ENCODE data around the gene FAF2. TPM values are rescaled to one million over a fixed set of nuclear protein-coding genes. Genes with fewer than 3 reads are reported as not detected.

Gene FAF2
- total and polyA plus RNA-seq, 10 of the 15 experiments (the other 5 are each of a cell fraction or from before 2014, with no cell fraction given), result 19.0 to 45.1 (median 35.6) TPM

- Histone ChIP-seq H3K9ac (ENCODE audit: control insufficient read depth, insufficient read depth, low read length) (no peak overlapping the region), H3K27ac (ENCODE audit: control insufficient read depth, insufficient read depth) (no peak overlapping the region), H3K27me3 (replicated peaks in 1 of 2; ENCODE audit: control insufficient read depth in 2 of 2, insufficient read depth in 2 of 2, low read length in 1 of 2) (no peaks in the 10 kb centered on the region), H3K4me1 (ENCODE audit: control insufficient read depth, insufficient read depth, low read length) (no peaks in the 10 kb centered on the region), H4K20me1 (ENCODE audit: control insufficient read depth, insufficient read depth) (no peaks in the 10 kb centered on the region), H3K79me2 (ENCODE audit: control insufficient read depth, insufficient read depth, low read length) (peaks cover 13% of the 10 kb centered on the region), H3K4me2 (ENCODE audit: control insufficient read depth, insufficient read depth) (no peak overlapping the region), H3K36me3 (ENCODE audit: control insufficient read depth in 2 of 2, insufficient read depth in 2 of 2, low read length in 1 of 2) (no peaks in the 10 kb centered on the region; a peak in 1 of 4 replicates), H3K9me3 (replicated peaks; ENCODE audit: control insufficient read depth, insufficient read depth, low read length) (no peaks in the 10 kb centered on the region), H2AFZ (ENCODE audit: control insufficient read depth, low read depth, low read length) (no peak overlapping the region), H3K4me3 (no peak overlapping the region)
- CTCF ChIA-PET, result interaction anchor here (2.5 kb wide), 1 partner anchor 15 kb away, joined by 8 read pairs; the partner anchor contains the start of gene FAF2
- FAIRE-seq (no peak), ATAC-seq (no peak), DNase-seq (ENCODE audit: low read depth, low spot score) (no peak)
- POLR2A ChIA-PET, result interaction anchor here (0.6 kb wide), 2 partner anchors 26 to 947 kb away, joined by 4 read pairs; no protein-coding TSS in a partner anchor
- WGBS (ENCODE audit: insufficient coverage, insufficient replicate concordance, low lambda C conversion rate, missing lambda C conversion rate), result 94% methylated on average over 7 of the region's 7 CpGs
- TF ChIP-seq NFXL1 (IDR thresholded peaks at IDR 0.05; ENCODE audit: borderline replicate concordance) (no peak), RAD51 (IDR thresholded peaks at IDR 0.05) (no peak), MLLT1 (IDR thresholded peaks at IDR 0.05) (no peak), IKZF2 (IDR thresholded peaks at IDR 0.05) (no peak), JUND (IDR thresholded peaks at IDR 0.05; ENCODE audit: low read depth, low read length) (no peak), LARP7 (IDR thresholded peaks at IDR 0.05) (no peak), ATF7 (IDR thresholded peaks at IDR 0.05; ENCODE audit: low read depth) (no peak), POU2F2 (IDR thresholded peaks at IDR 0.05; ENCODE audit: borderline replicate concordance, low read depth, low read length) (no peak), NBN (IDR thresholded peaks at IDR 0.05) (no peak), FOS (IDR thresholded peaks at IDR 0.05; ENCODE audit: borderline replicate concordance, extremely low read depth, insufficient read length) (no peak), POLR2A (IDR thresholded peaks at IDR 0.05; ENCODE audit: low read depth, low read length) (no peak)
- TF ChIP-seq, protein P1, sequence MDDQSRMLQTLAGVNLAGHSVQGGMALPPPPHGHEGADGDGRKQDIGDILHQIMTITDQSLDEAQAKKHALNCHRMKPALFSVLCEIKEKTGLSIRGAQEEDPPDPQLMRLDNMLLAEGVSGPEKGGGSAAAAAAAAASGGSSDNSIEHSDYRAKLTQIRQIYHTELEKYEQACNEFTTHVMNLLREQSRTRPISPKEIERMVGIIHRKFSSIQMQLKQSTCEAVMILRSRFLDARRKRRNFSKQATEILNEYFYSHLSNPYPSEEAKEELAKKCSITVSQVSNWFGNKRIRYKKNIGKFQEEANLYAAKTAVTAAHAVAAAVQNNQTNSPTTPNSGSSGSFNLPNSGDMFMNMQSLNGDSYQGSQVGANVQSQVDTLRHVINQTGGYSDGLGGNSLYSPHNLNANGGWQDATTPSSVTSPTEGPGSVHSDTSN (IDR thresholded peaks at IDR 0.05; ENCODE audit: insufficient replicate concordance, low read depth, low read length), result no peak
- TF ChIP-seq, protein P2, sequence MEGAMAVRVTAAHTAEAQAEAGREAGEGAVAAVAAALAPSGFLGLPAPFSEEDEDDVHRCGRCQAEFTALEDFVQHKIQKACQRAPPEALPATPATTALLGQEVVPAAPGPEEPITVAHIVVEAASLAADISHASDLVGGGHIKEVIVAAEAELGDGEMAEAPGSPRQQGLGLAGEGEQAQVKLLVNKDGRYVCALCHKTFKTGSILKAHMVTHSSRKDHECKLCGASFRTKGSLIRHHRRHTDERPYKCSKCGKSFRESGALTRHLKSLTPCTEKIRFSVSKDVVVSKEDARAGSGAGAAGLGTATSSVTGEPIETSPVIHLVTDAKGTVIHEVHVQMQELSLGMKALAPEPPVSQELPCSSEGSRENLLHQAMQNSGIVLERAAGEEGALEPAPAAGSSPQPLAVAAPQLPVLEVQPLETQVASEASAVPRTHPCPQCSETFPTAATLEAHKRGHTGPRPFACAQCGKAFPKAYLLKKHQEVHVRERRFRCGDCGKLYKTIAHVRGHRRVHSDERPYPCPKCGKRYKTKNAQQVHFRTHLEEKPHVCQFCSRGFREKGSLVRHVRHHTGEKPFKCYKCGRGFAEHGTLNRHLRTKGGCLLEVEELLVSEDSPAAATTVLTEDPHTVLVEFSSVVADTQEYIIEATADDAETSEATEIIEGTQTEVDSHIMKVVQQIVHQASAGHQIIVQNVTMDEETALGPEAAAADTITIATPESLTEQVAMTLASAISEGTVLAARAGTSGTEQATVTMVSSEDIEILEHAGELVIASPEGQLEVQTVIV (IDR thresholded peaks at IDR 0.05; ENCODE audit: borderline replicate concordance, partially characterized antibody), result no peak
- RAD21 ChIA-PET (ENCODE audit: unreplicated experiment), result no interaction called here
- in situ Hi-C loops (cut with MboI), result no loop called here
- intact Hi-C loops (cut with micrococcal nuclease; ENCODE audit: unreplicated experiment), result no loop called here
- no TSS peak for BruUV-seq (replicated peaks)
- SMC1A ChIA-PET (ENCODE audit: uncharacterized antibody, unreplicated experiment), result no interaction called here
Measured at GRCh38 chr5:176463113-176463764, 15.1 kb downstream of the FAF2 start.

Data from GM12878 (cell line).